Gastrocnemius medialis (tissue), 4 donors: ENCODE results near the gene RIC8B. TPM values are rescaled to one million over a fixed set of nuclear protein-coding genes. Genes with fewer than 3 reads are reported as not detected.

Source experiments
- ATAC-seq, 2 donors: fragments of 150-250 bp; one replicate each; pipeline ENCODE4 v1.9.1; 2016
- DNase-seq, 2 donors: peaks; one replicate each; pipeline ENCODE4 v3.0.0-alpha.2; 2019
- H3K27ac ChIP-seq, 4 donors: fragments of 200-600 bp; sonication (generic); 1 replicate in 1 of 4; 2 replicates in 3 of 4; pipeline ENCODE4 v1.5.1; 2016 to 2018; ENCODE audit warnings: mild to moderate bottlenecking in 2 of 4, moderate library complexity in 1 of 4
- H3K27me3 ChIP-seq, 3 donors: fragments of 200-600 bp; sonication (generic) in 2 of 3; 1 replicate in 1 of 3; 2 replicates in 2 of 3; pipeline versions ENCODE4 v1.5.1 to v1.6.0; 2016 to 2019; ENCODE audit warnings: mild to moderate bottlenecking in 1 of 3, moderate library complexity in 1 of 3
- H3K36me3 ChIP-seq, 2 donors: fragments of 200-600 bp; sonication (generic) in 1 of 2; one replicate each; pipeline ENCODE4 v1.5.1; 2017 to 2018
- H3K4me1 ChIP-seq, 2 donors: fragments of 200-600 bp; sonication (generic) in 1 of 2; one replicate each; pipeline ENCODE4 v1.5.1; 2016 to 2017; ENCODE audit warnings: mild to moderate bottlenecking in 2 of 2
- H3K4me3 ChIP-seq, 4 donors: fragments of 200-600 bp; sonication (generic) in 3 of 4; 1 replicate in 1 of 4; 2 replicates in 3 of 4; pipeline ENCODE4 v1.5.1; 2016 to 2019; ENCODE audit warnings: mild to moderate bottlenecking in 2 of 4
- H3K9me3 ChIP-seq, 3 donors: fragments of 200-600 bp; sonication (generic) in 2 of 3; 1 replicate in 1 of 3; 2 replicates in 2 of 3; pipeline ENCODE4 v1.5.1; 2016 to 2019
- CTCF ChIP-seq, 5 experiments: fragments of 450-650 bp in 3 of 5; fragments of 200-600 bp in 2 of 5; sonication (generic) in 2 of 5; IDR thresholded peaks in 4 of 5; conservative IDR thresholded peaks in 1 of 5; 1 replicate in 4 of 5; 2 replicates in 1 of 5; pipeline ENCODE4 v1.5.1; 2016 to 2019; ENCODE audit warnings: antibody characterized with exemption in 5 of 5, mild to moderate bottlenecking in 3 of 5, moderate library complexity in 3 of 5
- POLR2A ChIP-seq, 2 donors: fragments of 450-650 bp; IDR thresholded peaks; one replicate each; pipeline ENCODE4 v1.6.1; 2017; ENCODE audit warnings: antibody characterized with exemption in 2 of 2, mild to moderate bottlenecking in 2 of 2, moderate library complexity in 2 of 2
- in situ Hi-C, 4 donors: fragments of 200-750 bp; cut with MboI; loops; one replicate each; pipeline versions ENCODE4 v1.15.0 to v1.8.0; 2017; ENCODE audit warnings: low sequenced_read_pairs in 4 of 4
- intact Hi-C: fragments of 100-400 bp; cut with DNase I; formaldehyde crosslinking; loops from one replicate; pipeline ENCODE4 v1.15.1; 2023; ENCODE audit warnings: low total_unique reads
- total RNA-seq, 4 donors: library from RNA; depleted of rRNA; stranded (reverse); fragments of >200 nt; gene quantifications; one replicate each; pipeline versions ENCODE4 v1.1.0 to v1.2.3, GENCODE V29; 2016

RIC8B gene
- total RNA-seq, 4 donors from 2014 or later, result 6.1 to 16.0 (median 10.0) TPM

- no peak for ATAC-seq
- intact Hi-C loops, result no loop called here
- H3K27me3 ChIP-seq, result no peaks in the 10 kb centered on the region
- in situ Hi-C loops, result no loop called here
- DNase-seq, result no peak
- no peak overlapping the region for H3K4me3 ChIP-seq
- TF ChIP-seq POLR2A (IDR thresholded peaks at IDR 0.05) (no peak), CTCF (IDR thresholded peaks at IDR 0.05 in 4 of 5, conservative IDR thresholded peaks at IDR 0.05 in 1 of 5) (no peak)
- no peaks in the 10 kb centered on the region for H3K9me3 ChIP-seq
- no peak overlapping the region for H3K27ac ChIP-seq
- H3K36me3 ChIP-seq, result peaks cover 0 to 14% of the 10 kb centered on the region in 2 donors
- H3K4me1 ChIP-seq, result no peaks in the 10 kb centered on the region
These were observed 99.5 kb downstream of the RIC8B start for GRCh38 chr12:106873983-106874382.

GRCh38 chr12:106878804-106879203 lies 104.3 kb downstream of the RIC8B start:
- H3K36me3 ChIP-seq, result peaks cover 0 to 28% of the 10 kb centered on the region in 2 donors
- DNase-seq (no peak), ATAC-seq (no peak)
- H3K4me3 ChIP-seq, result no peak overlapping the region
- in situ Hi-C loops, result no loop called here
- TF ChIP-seq POLR2A (IDR thresholded peaks at IDR 0.05) (no peak), CTCF (IDR thresholded peaks at IDR 0.05 in 4 of 5, conservative IDR thresholded peaks at IDR 0.05 in 1 of 5) (no peak)
- H3K27ac ChIP-seq, result no peak overlapping the region
- no peaks in the 10 kb centered on the region for H3K4me1 ChIP-seq
- no peaks in the 10 kb centered on the region for H3K27me3 ChIP-seq
- no peaks in the 10 kb centered on the region for H3K9me3 ChIP-seq
- intact Hi-C loops, result no loop called here

GRCh38 chr12:106879612-106880011 lies 105.1 kb downstream of the RIC8B start:
- ATAC-seq, result no peak
- H3K36me3 ChIP-seq, result peaks cover 0 to 27% of the 10 kb centered on the region in 2 donors

GRCh38 chr12:106883426-106883825 lies 108.9 kb downstream of the RIC8B start:
- Histone ChIP-seq H3K27me3 (no peaks in the 10 kb centered on the region), H3K9me3 (no peaks in the 10 kb centered on the region), H3K27ac (no peak overlapping the region), H3K4me3 (no peak overlapping the region), H3K36me3 (peaks cover 0 to 49% of the 10 kb centered on the region in 2 donors), H3K4me1 (no peaks in the 10 kb centered on the region)
- intact Hi-C loops, result no loop called here
- in situ Hi-C loops, result no loop called here
- no peak for TF ChIP-seq POLR2A (IDR thresholded peaks at IDR 0.05)
- no peak for TF ChIP-seq CTCF (IDR thresholded peaks at IDR 0.05 in 4 of 5, conservative IDR thresholded peaks at IDR 0.05 in 1 of 5)
- ATAC-seq (no peak), DNase-seq (no peak)

More at GRCh38 chr12:106879612-106880011, 105.1 kb downstream of the RIC8B start:
- intact Hi-C loops, result no loop called here
- TF ChIP-seq POLR2A (IDR thresholded peaks at IDR 0.05) (no peak), CTCF (IDR thresholded peaks at IDR 0.05 in 4 of 5, conservative IDR thresholded peaks at IDR 0.05 in 1 of 5) (no peak)
- H3K9me3 ChIP-seq, result no peaks in the 10 kb centered on the region
- no peak overlapping the region for H3K4me3 ChIP-seq
- in situ Hi-C loops, result no loop called here
- no peak for DNase-seq
- no peaks in the 10 kb centered on the region for H3K4me1 ChIP-seq
- H3K27me3 ChIP-seq, result no peaks in the 10 kb centered on the region
- H3K27ac ChIP-seq, result no peak overlapping the region

- Histone ChIP-seq H3K36me3 (peaks cover 0 to 43% of the 10 kb centered on the region in 2 donors), H3K4me1 (no peaks in the 10 kb centered on the region), H3K9me3 (no peaks in the 10 kb centered on the region), H3K4me3 (no peak overlapping the region), H3K27me3 (no peaks in the 10 kb centered on the region), H3K27ac (no peak overlapping the region)
- DNase-seq (no peak), ATAC-seq (no peak)
- in situ Hi-C loops, result no loop called here
- no peak for TF ChIP-seq POLR2A (IDR thresholded peaks at IDR 0.05)
- no peak for TF ChIP-seq CTCF (IDR thresholded peaks at IDR 0.05 in 4 of 5, conservative IDR thresholded peaks at IDR 0.05 in 1 of 5)
- intact Hi-C loops, result no loop called here
These were observed 110.5 kb downstream of the RIC8B start for GRCh38 chr12:106885026-106885425.
